H7 (cell line): Measurements from ENCODE around the gene SHISAL2B. TPM values are rescaled to one million over a fixed set of nuclear protein-coding genes. Genes with fewer than 3 reads are reported as not detected.
A peak's percentile ranks its signal among the peaks of the same experiment; 100 is the strongest.

Experiments used
- DNase-seq: peaks from one replicate; pipeline ENCODE4 v3.0.0; 2012
- H3K27me3 ChIP-seq: 2 replicates; pipeline ENCODE4 v1.6.0; 2011; ENCODE audit warnings: mild to moderate bottlenecking, low read length; ENCODE audit not compliant: control insufficient read depth, insufficient read depth
- H3K36me3 ChIP-seq: replicated peaks from 2 replicates; pipeline ENCODE4 v1.5.1; 2011; ENCODE audit warnings: low read length; ENCODE audit not compliant: control insufficient read depth, insufficient read depth
- H3K4me3 ChIP-seq: 2 replicates; pipeline ENCODE4 v1.5.1; 2011; ENCODE audit warnings: low read depth, mild to moderate bottlenecking, control low read depth, low read length, moderate library complexity; ENCODE audit not compliant: insufficient read depth
- total RNA-seq: library from RNA; depleted of rRNA; stranded (reverse); fragments of >200 nt; shearing (Covaris generic); gene quantifications from 2 replicates; pipeline ENCODE4 v1.2.3, GENCODE V29; 2014; rRNA removed

The SHISAL2B gene
- total RNA-seq, 1 experiment from 2014 or later, result 22.5 TPM

DNA sequence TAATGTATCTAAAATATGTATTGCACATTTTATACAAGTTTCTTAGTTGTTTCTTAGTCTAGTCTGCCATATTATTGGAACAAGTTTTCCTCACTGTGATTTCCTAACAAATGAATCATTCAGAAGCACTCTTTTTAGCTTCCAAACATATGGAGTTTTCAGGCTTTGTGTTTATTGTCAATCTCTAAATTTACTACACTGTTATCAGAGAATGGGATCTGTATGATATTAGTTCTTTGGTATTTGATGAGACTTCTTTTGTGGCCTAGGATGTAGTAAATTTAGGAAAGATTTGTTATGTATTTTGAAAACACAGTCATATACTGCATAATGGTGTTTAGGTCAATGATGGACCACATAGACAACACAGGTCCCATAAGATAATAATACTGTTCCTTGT is 52.5 kb downstream of the SHISAL2B start:
- no peak overlapping the region for H3K4me3 ChIP-seq
- peaks cover 6% of the 10 kb centered on the region for H3K36me3 ChIP-seq
- DNase-seq, result no peak
- no peaks in the 10 kb centered on the region for H3K27me3 ChIP-seq

DNA sequence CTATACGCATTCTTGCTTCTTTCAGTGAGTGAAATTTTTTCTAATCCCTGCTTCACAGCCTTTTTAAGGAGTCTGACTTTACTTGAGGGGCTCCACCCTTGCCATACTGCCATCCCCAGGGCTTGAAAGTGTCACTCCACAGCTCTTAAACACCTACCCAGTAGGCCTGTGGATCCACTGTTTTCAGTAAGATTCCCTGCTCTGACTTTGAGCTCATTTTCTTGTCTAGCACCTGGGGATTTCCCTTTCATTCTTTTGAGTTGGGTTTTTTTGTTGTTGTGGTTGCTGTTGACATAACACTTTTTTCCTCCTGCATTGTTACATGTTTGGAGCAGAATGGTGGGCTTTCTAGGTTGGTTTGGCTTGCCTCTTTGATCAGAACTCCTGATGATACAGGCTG is 54.6 kb downstream of the SHISAL2B start:
- Histone ChIP-seq H3K36me3 (peaks cover 2% of the 10 kb centered on the region), H3K4me3 (no peak overlapping the region), H3K27me3 (no peaks in the 10 kb centered on the region)
- peak; percentile 14 for DNase-seq

DNA sequence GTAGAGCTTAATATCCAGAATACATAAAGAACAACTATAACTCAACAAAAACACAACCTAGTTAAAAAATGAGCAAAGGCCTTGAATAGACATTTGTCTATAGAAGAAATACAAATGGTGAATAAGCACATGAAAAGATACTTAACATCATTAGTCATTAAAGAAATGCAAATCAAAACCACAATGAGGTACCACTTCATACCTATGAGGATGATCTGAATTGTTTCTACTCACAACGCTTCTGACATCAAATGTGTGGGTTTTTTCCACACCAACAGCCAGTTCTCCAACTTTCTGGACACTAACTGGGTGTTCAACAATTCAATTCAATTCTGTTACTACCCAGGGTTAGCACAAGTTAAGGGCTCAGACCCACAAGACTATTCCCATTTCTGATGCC is 56.1 kb downstream of the SHISAL2B start:
- no peaks in the 10 kb centered on the region for H3K27me3 ChIP-seq
- DNase-seq, result no peak
- no peak overlapping the region for H3K4me3 ChIP-seq
- H3K36me3 ChIP-seq, result no peaks in the 10 kb centered on the region; the same call in none of the 2 replicates

DNA sequence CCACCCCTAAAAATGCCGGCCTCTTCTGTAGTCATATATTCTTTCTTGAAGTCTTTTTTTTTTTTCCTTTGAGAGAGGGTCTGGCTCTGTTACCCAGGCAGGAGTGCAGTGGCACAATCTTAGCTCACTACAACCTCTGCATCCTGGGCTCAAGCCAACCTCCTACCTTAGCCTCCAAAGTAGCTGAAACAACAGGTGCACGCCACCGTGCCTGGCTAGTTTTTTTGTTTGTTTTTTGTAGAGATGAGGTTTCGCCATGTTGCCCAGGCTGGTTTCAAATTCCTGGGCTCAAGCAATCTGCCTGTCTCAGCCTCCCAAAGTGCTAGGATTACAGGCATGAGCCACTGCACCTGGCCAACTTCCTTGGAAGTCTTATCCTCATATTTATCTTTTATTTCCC is 59.1 kb downstream of the SHISAL2B start:
- peaks cover 1% of the 10 kb centered on the region for H3K36me3 ChIP-seq
- no peak overlapping the region for H3K4me3 ChIP-seq
- no peaks in the 10 kb centered on the region for H3K27me3 ChIP-seq
- DNase-seq, result no peak

DNA sequence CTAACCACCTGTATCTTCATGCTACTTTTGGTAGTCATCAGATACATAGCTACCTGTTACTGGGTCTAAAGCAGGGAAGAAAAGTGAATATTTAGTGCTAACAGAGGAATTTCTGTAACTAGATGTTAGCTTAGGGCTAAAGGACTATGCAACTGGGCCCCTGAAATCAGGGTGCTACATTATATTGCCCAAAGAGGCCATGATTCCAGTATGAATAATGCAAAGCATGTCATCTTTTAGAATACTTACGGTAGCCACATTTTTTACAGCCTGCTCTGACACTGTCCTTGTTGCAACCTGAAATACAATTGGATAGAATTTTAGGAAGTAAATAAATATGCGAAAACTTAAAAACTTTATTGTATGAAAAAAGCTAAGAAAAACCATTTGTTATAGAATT is 63.8 kb downstream of the SHISAL2B start:
- H3K4me3 ChIP-seq, result no peak overlapping the region
- peaks cover 1% of the 10 kb centered on the region; the same call in 1 of the 2 replicates for H3K36me3 ChIP-seq
- no peak for DNase-seq
- no peaks in the 10 kb centered on the region for H3K27me3 ChIP-seq

DNA sequence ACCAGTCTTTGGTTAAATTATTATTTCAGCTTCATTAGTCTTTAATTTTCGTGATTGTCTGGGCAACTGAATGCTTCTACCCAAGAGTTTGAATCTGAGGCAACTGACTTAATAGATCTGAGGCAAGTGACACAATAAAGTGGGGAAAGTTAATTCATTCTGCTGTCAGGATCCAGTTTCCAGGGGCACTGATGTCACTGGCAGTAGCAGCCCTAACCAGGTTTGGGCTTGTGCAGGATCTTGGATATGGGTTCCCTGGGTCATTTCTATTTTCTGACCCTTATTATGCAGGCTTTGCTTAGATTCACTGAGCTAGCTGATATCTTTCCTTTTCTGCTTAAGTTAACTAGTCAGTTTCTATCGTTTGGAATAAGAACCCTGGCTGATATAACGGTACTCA is 68.6 kb downstream of the SHISAL2B start:
- Histone ChIP-seq H3K36me3 (peaks cover 1% of the 10 kb centered on the region; the same call in 1 of the 2 replicates), H3K4me3 (no peak overlapping the region)
- DNase-seq, result no peak

DNA sequence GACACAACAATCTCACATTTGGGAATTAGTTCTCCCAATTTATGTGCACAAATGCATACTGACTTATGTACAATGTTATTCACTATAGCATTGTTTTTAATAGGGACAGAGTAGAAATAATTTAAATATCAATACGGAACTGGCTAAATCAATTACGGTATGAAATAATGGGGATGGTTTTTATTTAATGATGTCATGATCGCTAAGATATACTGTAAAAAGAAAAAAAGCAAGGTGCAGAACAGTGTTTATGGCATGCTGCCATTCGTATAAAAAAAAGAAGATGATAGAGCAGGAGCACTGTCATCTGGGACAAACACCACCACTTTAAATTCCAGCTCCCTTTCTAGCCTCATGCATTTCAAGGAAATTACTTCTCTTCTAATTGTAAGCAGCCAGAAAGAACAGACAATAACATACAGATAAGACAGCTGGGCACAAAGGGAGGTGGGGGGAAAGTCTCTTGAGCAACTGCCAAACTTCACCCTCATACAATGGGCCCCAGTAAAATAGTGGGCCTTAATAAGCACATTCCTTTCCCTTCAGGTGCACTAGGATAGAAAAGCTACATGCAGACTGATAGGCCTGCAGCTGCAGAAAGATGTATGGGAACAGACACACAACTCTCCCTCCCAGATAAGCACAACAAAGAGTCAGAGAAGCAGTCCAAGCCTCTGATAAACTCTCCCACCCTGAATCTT is 69.8 kb downstream of the SHISAL2B start:
- Histone ChIP-seq H3K4me3 (no peak overlapping the region), H3K27me3 (no peaks in the 10 kb centered on the region), H3K36me3 (peaks cover 5% of the 10 kb centered on the region)
- DNase-seq, result no peak

More for the DNA sequence above, 68.6 kb downstream of the SHISAL2B start:
- no peaks in the 10 kb centered on the region for H3K27me3 ChIP-seq

DNA sequence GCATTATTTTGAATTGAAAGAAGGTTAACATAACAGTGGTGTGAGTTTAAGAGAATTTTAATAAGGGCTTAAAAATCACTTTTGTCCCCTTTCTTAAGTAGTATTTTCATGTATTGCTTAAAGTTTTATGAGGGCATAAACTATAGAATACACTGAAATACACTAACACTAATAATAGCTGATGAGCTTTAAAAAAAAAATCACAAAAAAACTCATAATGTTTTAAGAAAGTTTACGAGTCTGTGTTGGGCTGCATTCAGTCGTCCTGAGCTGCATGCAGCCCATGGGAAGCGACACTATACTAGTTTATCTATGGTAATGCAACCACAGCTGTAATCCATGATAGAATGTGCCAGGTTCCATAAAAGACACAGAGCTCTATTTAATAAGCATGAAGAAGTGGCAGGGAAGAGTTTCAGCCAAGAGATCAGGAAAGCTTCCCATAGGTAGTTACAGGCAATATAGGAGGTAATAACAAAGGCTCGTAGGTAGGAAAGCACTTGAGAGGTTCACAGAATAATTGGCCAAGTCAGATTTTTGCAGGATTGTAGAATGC is 73.7 kb downstream of the SHISAL2B start:
- peaks cover 6% of the 10 kb centered on the region for H3K36me3 ChIP-seq
- H3K4me3 ChIP-seq, result no peak overlapping the region
- no peak for DNase-seq
- no peaks in the 10 kb centered on the region for H3K27me3 ChIP-seq

DNA sequence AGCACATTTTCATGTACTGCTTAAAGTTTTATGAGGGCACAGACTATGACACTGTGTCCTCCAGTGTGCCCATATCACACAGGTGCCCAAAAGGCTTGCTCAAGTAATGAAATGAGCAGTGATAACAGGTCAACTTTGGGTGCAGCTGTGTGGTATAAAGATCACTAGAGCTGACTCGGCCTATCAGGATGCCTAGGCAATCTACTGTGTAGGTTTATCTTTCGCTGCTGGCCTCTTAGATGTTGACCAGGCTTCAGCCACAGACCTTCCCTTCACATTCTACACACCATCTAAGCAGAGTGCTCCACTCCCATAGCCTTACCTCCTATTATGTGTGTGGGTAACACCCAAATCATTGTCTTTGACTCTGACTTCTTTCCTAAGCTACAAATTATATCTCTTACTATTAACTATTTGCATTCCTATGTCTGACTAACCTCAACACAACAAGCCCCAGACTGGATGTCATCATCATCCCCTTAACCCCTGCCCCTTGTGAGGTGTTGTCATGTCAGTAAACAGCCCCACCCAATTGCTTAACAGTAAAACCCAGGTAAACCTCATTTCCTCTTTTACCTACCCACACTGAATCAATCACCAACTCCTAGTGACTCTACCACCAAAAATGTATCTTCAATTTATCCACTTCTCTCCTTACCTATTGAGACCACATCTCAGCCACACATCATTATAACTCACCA is 75.7 kb downstream of the SHISAL2B start:
- peaks cover 6% of the 10 kb centered on the region for H3K36me3 ChIP-seq
- H3K4me3 ChIP-seq, result no peak overlapping the region
- no peak for DNase-seq
- no peaks in the 10 kb centered on the region for H3K27me3 ChIP-seq

DNA sequence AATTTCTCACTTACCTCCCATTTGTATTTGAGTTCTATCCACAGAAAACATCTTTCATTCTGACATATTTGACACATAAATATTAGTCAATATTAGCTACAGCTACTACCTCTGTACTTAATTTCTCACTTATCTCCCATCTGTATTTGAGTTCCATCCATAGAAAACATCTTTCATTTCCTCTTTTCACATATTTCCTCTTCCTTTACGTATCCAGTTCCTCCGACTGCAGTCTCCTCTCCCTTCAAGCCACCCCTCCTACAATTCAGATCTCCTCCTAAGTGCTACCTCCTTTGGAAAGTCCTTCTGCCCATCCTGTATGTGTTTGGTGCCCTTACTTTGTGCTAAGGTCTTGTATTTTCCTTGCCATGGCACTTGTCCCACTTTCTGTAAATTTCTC is 76.6 kb downstream of the SHISAL2B start:
- DNase-seq, result no peak
- Histone ChIP-seq H3K27me3 (no peaks in the 10 kb centered on the region), H3K4me3 (peak overlapping the region; percentile 6; the same call in 1 of the 2 replicates), H3K36me3 (peaks cover 6% of the 10 kb centered on the region)

Other genes starting within 250 kb of the SHISAL2B start
- gene RGS7BP, start 184.5 kb upstream of the SHISAL2B start, total RNA-seq, result 0.70 and 1.4 TPM in 2 replicates
- 13.5 and 14.0 TPM in 2 replicates for gene SREK1IP1, start 78.2 kb downstream of the SHISAL2B start, total RNA-seq
- 19.0 and 29.4 TPM in 2 replicates for gene CWC27, start 78.4 kb downstream of the SHISAL2B start, total RNA-seq